Glomerular endothelial cell (primary cell): ENCODE data around the gene N4BP2L2. TPM values are rescaled to one million over a fixed set of nuclear protein-coding genes. Genes with fewer than 3 reads are reported as not detected.
"Not testable (repeated sequence)": the region's sequence is repeated elsewhere in the genome, so short reads cannot be mapped to it uniquely, and the experiment has no call there.

ENCODE experiments used
- DNase-seq: peaks from one replicate; pipeline ENCODE4 v3.0.0-alpha.2; 2011; ENCODE audit warnings: low read depth, low spot score; ENCODE audit errors: extremely low read depth
- total RNA-seq: library from RNA; depleted of rRNA; stranded (reverse); fragments of >200 nt; gene quantifications from 2 replicates; pipeline ENCODE4 v1.2.3, GENCODE V29; 2015

Gene N4BP2L2
- total RNA-seq = 32.4 and 66.3 TPM in 2 replicates

GRCh38 chr13:32538621-32539246, at the start of gene N4BP2L2:
N4BP2L2 (minus strand) TSS chr13:32538795; CDS start chr13:32537027, 1,768 bp downstream.
- DNase-seq = peak; percentile 94

- DNase-seq = no peak
Measured at GRCh38 chr13:32587811-32588170, 49.2 kb upstream of the N4BP2L2 start.

- peak; percentile 20 for DNase-seq
Measured at GRCh38 chr13:32587011-32587810, 48.6 kb upstream of the N4BP2L2 start.

GRCh38 chr13:32586080-32586900, 47.7 kb upstream of the N4BP2L2 start, which contains the start of gene PDS5B:
PDS5B (plus strand) TSS chr13:32586452; CDS start chr13:32648773, 62,321 bp downstream.
- peak; percentile 16 for DNase-seq

- no peak for DNase-seq
Measured at GRCh38 chr13:32585550-32586079, 47.0 kb upstream of the N4BP2L2 start.

GRCh38 chr13:32582991-32583390, 44.4 kb upstream of the N4BP2L2 start:
- no peak for DNase-seq

GRCh38 chr13:32582281-32582680, 43.7 kb upstream of the N4BP2L2 start:
- no peak for DNase-seq

- peak; percentile 22 for DNase-seq
Measured at GRCh38 chr13:32581177-32581786, 42.7 kb upstream of the N4BP2L2 start.

GRCh38 chr13:32577032-32577431, 38.4 kb upstream of the N4BP2L2 start:
- DNase-seq = no peak

- not testable (repeated sequence) for DNase-seq
Measured at GRCh38 chr13:32575687-32576086, 37.1 kb upstream of the N4BP2L2 start.

- DNase-seq = not testable (repeated sequence)
Measured at GRCh38 chr13:32560842-32561241, 22.2 kb upstream of the N4BP2L2 start.

- DNase-seq = no peak
Measured at GRCh38 chr13:32555613-32556012, 17.0 kb upstream of the N4BP2L2 start.

GRCh38 chr13:32553720-32554119, 15.1 kb upstream of the N4BP2L2 start:
- no peak for DNase-seq

- no peak for DNase-seq
Measured at GRCh38 chr13:32549788-32550187, 11.2 kb upstream of the N4BP2L2 start.

GRCh38 chr13:32548837-32549236, 10.2 kb upstream of the N4BP2L2 start:
- DNase-seq = no peak

- DNase-seq = no peak
Measured at GRCh38 chr13:32545083-32545482, 6.5 kb upstream of the N4BP2L2 start.

GRCh38 chr13:32542221-32542620, 3.6 kb upstream of the N4BP2L2 start:
- no peak for DNase-seq

GRCh38 chr13:32538143-32538620, 413 bp downstream of the N4BP2L2 start:
- peak; percentile 12 for DNase-seq

GRCh38 chr13:32537580-32538142, 934 bp downstream of the N4BP2L2 start:
- DNase-seq = no peak

GRCh38 chr13:32535748-32536147, 2.8 kb downstream of the N4BP2L2 start:
- DNase-seq = no peak
